K562 (cell line): Measurements from ENCODE around the gene NAT8L. TPM values are rescaled to one million over a fixed set of nuclear protein-coding genes. Genes with fewer than 3 reads are reported as not detected.
A peak's percentile ranks its signal among the peaks of the same experiment; 100 is the strongest.

ENCODE experiments used
- ATAC-seq: fragments of 200-7000 bp; cut with Tn5 transposase; 3 replicates; pipeline ENCODE4 v1.9.1; 2020; ENCODE audit warnings: moderate library complexity
- BruUV-seq: library from RNA; stranded (reverse); fragments of 400-500 nt; replicated peaks from 2 replicates; lab custom pipeline; 2021; lab: Mats Ljungman, UMichigan
- CTCF ChIA-PET: fragments of 300-600 bp; formaldehyde crosslinking; extraction: SDS; loops from one replicate; lab custom pipeline; 2021; ENCODE audit warnings: low intra/inter-chr PET ratio; lab: Yijun Ruan, JAX
- POLR2A ChIA-PET: fragments of 300-600, 350-650 bp; sonication (Branson Sonifier 250); formaldehyde crosslinking; extraction: SDS; loops from one replicate; lab custom pipeline; 2021; ENCODE audit warnings: antibody characterized with exemption, inconsistent platforms; lab: Yijun Ruan, JAX
- DNase-seq, 4 experiments: peaks; one replicate each; pipeline versions ENCODE4 v3.0.0 to v3.0.0-alpha.2; 2011 to 2018; ENCODE audit warnings: low spot score in 3 of 4, mixed read lengths in 3 of 4; ENCODE audit errors: extremely low read depth in 1 of 4
- FAIRE-seq: peaks from 2 replicates; lab custom pipeline; 2011; peaks lifted over from hg19 to GRCh38; lab: Jason Lieb, UNC
- H2AFZ ChIP-seq: 2 replicates; pipeline ENCODE4 v1.6.0; 2011; ENCODE audit warnings: low read depth, low read length, control low read depth, inconsistent platforms
- H3K27ac ChIP-seq: fragments of 200-600 bp; 3 replicates; pipeline ENCODE4 v1.8.0; 2011; ENCODE audit warnings: low read depth, mild to moderate bottlenecking, control low read depth, inconsistent platforms, low read length, moderate library complexity, mixed read lengths; ENCODE audit errors: extremely low read depth
- H3K27me3 ChIP-seq, 2 experiments: fragments of 300-600 bp in 1 of 2; 2 replicates in 1 of 2; 3 replicates in 1 of 2; pipeline versions ENCODE4 v1.6.0 to v1.8.0; 2011; ENCODE audit warnings: inconsistent platforms in 2 of 2, low read length in 2 of 2, mild to moderate bottlenecking in 1 of 2, mixed read lengths in 1 of 2, moderate library complexity in 1 of 2; ENCODE audit not compliant: control insufficient read depth in 2 of 2, insufficient read depth in 2 of 2
- H3K36me3 ChIP-seq: fragments of 300-600 bp; 3 replicates; pipeline ENCODE4 v1.8.0; 2011; ENCODE audit warnings: mild to moderate bottlenecking, low read length, inconsistent platforms; ENCODE audit not compliant: control insufficient read depth, insufficient read depth
- H3K4me1 ChIP-seq, 2 experiments: fragments of 200-600 bp in 1 of 2; replicated peaks in 1 of 2; 2 replicates in 1 of 2; 3 replicates in 1 of 2; pipeline versions ENCODE4 v1.5.1 to v1.8.0; 2011; ENCODE audit warnings: inconsistent platforms in 2 of 2, low read length in 2 of 2, mild to moderate bottlenecking in 1 of 2, mixed read lengths in 1 of 2, moderate library complexity in 1 of 2; ENCODE audit not compliant: control insufficient read depth in 2 of 2, insufficient read depth in 2 of 2
- H3K4me2 ChIP-seq: 2 replicates; pipeline ENCODE4 v1.6.1; 2011; ENCODE audit warnings: low read length, control low read depth, inconsistent platforms, mixed read lengths; ENCODE audit not compliant: insufficient read depth
- H3K4me3 ChIP-seq: fragments of 200-600 bp; sonication (generic), shearing (Covaris generic); 2 replicates; pipeline ENCODE4 v1.5.1; 2016; ENCODE audit warnings: control low read depth, inconsistent platforms
- H3K79me2 ChIP-seq: fragments of 200-600 bp; 3 replicates; pipeline ENCODE4 v1.8.0; 2011; ENCODE audit warnings: low read length, inconsistent platforms; ENCODE audit not compliant: control insufficient read depth, insufficient read depth
- H3K9ac ChIP-seq, 2 experiments: 2 replicates each; pipeline versions ENCODE4 v1.6.0 to v1.6.1; 2011; ENCODE audit warnings: low read depth in 2 of 2, low read length in 2 of 2, control low read depth in 1 of 2, inconsistent platforms in 1 of 2, mild to moderate bottlenecking in 1 of 2, mixed read lengths in 1 of 2; ENCODE audit not compliant: insufficient read depth in 1 of 2
- H3K9me1 ChIP-seq: one replicate; pipeline ENCODE4 v1.6.0; 2011; ENCODE audit warnings: inconsistent platforms, mild to moderate bottlenecking, low read length, moderate library complexity; ENCODE audit not compliant: control insufficient read depth, insufficient read depth
- H3K9me3 ChIP-seq: replicated peaks from 2 replicates; pipeline ENCODE4 v1.5.1; 2011; ENCODE audit warnings: low read depth, low read length, inconsistent platforms; ENCODE audit not compliant: control insufficient read depth, insufficient read depth
- H4K20me1 ChIP-seq: replicated peaks from 2 replicates; pipeline ENCODE4 v1.6.1; 2011; ENCODE audit warnings: low read length, inconsistent platforms, mixed read lengths; ENCODE audit not compliant: control insufficient read depth, insufficient read depth
- NCOR1 ChIP-seq: fragments of 450-650 bp; IDR thresholded peaks from 2 replicates; pipeline ENCODE4 v1.6.1; 2016; ENCODE audit warnings: mild to moderate bottlenecking, moderate library complexity
- SMARCE1 ChIP-seq: fragments of 450-650 bp; IDR thresholded peaks from 2 replicates; pipeline ENCODE4 v1.7.1; 2016; ENCODE audit warnings: mild to moderate bottlenecking
- WGBS: fragments of 100-300 bp; shearing (Covaris generic); methylation state at CpG from one replicate; pipeline ENCODE4 v1.1.6; 2016; ENCODE audit warnings: low coverage, mixed read lengths; ENCODE audit not compliant: insufficient coverage; ENCODE audit errors: missing lambda C conversion rate; 5-methylcytosine and 5-hydroxymethylcytosine counted together
- in situ Hi-C: fragments of 300-500 bp; cut with MboI; formaldehyde crosslinking; loops from 4 replicates; pipeline ENCODE4 v1.15.0; 2018; ENCODE audit warnings: inconsistent platforms, mixed read lengths
- intact Hi-C: fragments of 100-400 bp; cut with micrococcal nuclease; formaldehyde crosslinking; loops from 2 replicates; pipeline ENCODE4 v1.14.2; 2022
- polyA plus RNA-seq, 8 experiments: library from polyadenylated mRNA; depleted of rRNA in 4 of 8; stranded (reverse) in 5 of 8; unstranded in 3 of 8; fragments of >200 nt; fragmentation: Nextera tagmentation in 2 of 8; fragmentation: Illumina TruSeq in 1 of 8; extraction: Ambion mirVana in 2 of 8; extraction: Trizol in 1 of 8; gene quantifications; 2 replicates each; pipeline versions ENCODE4 v1.2.1 to v1.2.3, GENCODE V29; 2011 to 2014; ENCODE audit warnings: inconsistent platforms in 1 of 8, missing spikeins in 1 of 8
- total RNA-seq, 7 experiments: library from RNA; depleted of rRNA in 6 of 7; stranded (reverse); fragments of >200 nt in 6 of 7; fragmentation: Illumina TruSeq in 2 of 7; extraction: Trizol in 2 of 7; gene quantifications; 2 replicates each; pipeline versions ENCODE4 v1.2.1 to v1.2.3, GENCODE V29; 2011 to 2021; ENCODE audit warnings: low replicate concordance in 1 of 7
- TF ChIP-seq, protein P1 (sequence below): fragments of 450-650 bp; conservative IDR thresholded peaks from 2 replicates; pipeline ENCODE4 v1.6.1; 2016; ENCODE audit warnings: missing genetic modification characterization, low read depth, mild to moderate bottlenecking, missing compliant biosample characterization, moderate library complexity
- TF ChIP-seq, protein P2 (sequence below): fragments of 250-450 bp; sonication (Bioruptor Pico); IDR thresholded peaks from 2 replicates; pipeline ENCODE4 v1.8.0; 2022; ENCODE audit warnings: inconsistent platforms
- TF ChIP-seq, protein P3 (sequence below): sonication (generic); formaldehyde crosslinking; IDR thresholded peaks from 2 replicates; pipeline ENCODE4 v1.8.0; 2022; ENCODE audit warnings: missing genetic modification reagents, mild to moderate bottlenecking, moderate library complexity, borderline replicate concordance

Gene NAT8L
- total and polyA plus RNA-seq, 9 of the 15 experiments (the other 6 are each of a cell fraction or from before 2014, with no cell fraction given) = 0.06 to 11.0 (median 1.5) TPM

DNA sequence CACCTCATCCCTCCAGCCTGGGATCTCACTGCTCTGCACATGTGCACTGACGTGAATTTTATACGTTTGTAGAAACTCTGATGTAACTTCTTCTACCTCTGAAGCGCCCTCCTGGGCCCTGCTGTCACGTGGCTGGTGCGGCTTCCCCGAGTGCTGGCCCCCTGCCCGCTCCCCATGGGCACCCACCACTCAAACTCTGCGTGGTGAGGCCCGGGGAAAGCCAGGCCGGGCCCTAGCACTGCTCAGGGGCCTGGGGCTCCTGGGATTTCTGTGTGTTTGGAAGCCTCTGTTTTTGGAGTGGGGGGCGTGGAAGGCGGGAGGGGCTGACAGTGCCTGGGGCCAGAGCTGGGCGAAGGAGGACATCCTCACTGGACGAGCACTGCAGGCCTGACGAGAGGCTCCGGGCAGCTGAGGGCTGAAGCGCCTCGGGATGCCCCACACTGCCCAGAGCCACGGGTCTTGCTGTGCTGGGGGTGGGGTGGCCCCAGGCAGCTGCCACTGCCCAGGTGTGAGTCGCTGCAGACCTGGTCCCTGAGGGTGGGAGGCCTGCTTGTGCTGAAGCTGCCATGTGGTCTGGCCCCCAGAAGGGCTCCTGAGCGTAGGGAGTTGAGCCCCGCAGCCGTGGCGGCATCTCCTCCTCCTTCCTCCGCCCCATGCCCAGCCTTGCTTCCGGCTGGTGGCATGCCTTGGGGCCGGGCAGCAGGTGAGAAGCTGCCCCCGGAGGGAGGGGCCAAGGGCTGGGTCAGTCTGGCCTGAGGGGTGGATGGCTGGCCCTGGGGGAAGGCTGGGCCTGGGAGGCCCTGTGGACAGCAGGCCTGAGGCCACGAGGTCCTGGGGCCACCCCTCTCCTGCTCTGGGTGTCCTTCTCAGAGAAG, 7.7 kb downstream of the NAT8L start:
- CTCF ChIA-PET = no interaction called here
- BruUV-seq = no TSS peak
- H3K4me1 ChIP-seq = peaks cover 2 to 82% of the 10 kb centered on the region in 2 experiments; a peak in 3 of 5 replicates

More for the DNA sequence above, 7.7 kb downstream of the NAT8L start:
- peaks cover 3% of the 10 kb centered on the region; the same call in 1 of the 3 replicates for H3K36me3 ChIP-seq
- DNase-seq (no peak), ATAC-seq (no peak), FAIRE-seq (no peak)
- no peaks in the 10 kb centered on the region for H3K9me3 ChIP-seq
- POLR2A ChIA-PET = interaction anchor here (1.0 to 1.4 kb wide), 2 partner anchors 9 to 15 kb away, joined by 3 to 4 read pairs; no protein-coding TSS in a partner anchor
- peak overlapping the region in 1 of 2 experiments; percentile 26; a peak in 1 of 4 replicates for H3K9ac ChIP-seq
- H3K9me1 ChIP-seq = no peaks in the 10 kb centered on the region
- TF ChIP-seq NCOR1 (no peak), SMARCE1 (no peak)
- TF ChIP-seq, protein P1, sequence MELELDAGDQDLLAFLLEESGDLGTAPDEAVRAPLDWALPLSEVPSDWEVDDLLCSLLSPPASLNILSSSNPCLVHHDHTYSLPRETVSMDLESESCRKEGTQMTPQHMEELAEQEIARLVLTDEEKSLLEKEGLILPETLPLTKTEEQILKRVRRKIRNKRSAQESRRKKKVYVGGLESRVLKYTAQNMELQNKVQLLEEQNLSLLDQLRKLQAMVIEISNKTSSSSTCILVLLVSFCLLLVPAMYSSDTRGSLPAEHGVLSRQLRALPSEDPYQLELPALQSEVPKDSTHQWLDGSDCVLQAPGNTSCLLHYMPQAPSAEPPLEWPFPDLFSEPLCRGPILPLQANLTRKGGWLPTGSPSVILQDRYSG (tag) = no peak
- TF ChIP-seq, protein P2, sequence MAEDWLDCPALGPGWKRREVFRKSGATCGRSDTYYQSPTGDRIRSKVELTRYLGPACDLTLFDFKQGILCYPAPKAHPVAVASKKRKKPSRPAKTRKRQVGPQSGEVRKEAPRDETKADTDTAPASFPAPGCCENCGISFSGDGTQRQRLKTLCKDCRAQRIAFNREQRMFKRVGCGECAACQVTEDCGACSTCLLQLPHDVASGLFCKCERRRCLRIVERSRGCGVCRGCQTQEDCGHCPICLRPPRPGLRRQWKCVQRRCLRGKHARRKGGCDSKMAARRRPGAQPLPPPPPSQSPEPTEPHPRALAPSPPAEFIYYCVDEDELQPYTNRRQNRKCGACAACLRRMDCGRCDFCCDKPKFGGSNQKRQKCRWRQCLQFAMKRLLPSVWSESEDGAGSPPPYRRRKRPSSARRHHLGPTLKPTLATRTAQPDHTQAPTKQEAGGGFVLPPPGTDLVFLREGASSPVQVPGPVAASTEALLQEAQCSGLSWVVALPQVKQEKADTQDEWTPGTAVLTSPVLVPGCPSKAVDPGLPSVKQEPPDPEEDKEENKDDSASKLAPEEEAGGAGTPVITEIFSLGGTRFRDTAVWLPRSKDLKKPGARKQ (CRISPR knock-in tag) = no peak
- TF ChIP-seq, protein P3, sequence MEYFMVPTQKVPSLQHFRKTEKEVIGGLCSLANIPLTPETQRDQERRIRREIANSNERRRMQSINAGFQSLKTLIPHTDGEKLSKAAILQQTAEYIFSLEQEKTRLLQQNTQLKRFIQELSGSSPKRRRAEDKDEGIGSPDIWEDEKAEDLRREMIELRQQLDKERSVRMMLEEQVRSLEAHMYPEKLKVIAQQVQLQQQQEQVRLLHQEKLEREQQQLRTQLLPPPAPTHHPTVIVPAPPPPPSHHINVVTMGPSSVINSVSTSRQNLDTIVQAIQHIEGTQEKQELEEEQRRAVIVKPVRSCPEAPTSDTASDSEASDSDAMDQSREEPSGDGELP = no peak
- H3K27me3 ChIP-seq = no peaks in the 10 kb centered on the region; a peak in 1 of 5 replicates
- intact Hi-C loops (no loop called here), in situ Hi-C loops (no loop called here)
- H3K4me3 ChIP-seq = no peak overlapping the region
- no peaks in the 10 kb centered on the region for H4K20me1 ChIP-seq
- H3K79me2 ChIP-seq = no peaks in the 10 kb centered on the region
- WGBS = 59% methylated on average over 21 of the region's 29 CpGs
- H2AFZ ChIP-seq = no peak overlapping the region
- no peak overlapping the region for H3K27ac ChIP-seq
- no peak overlapping the region for H3K4me2 ChIP-seq
